Nephron (organoid): ENCODE data around the gene TRPM2.
"Not testable (repeated sequence)": the region's sequence is repeated elsewhere in the genome, so short reads cannot be mapped to it uniquely, and the experiment has no call there.

Experiments
- H3K27ac Mint-ChIP-seq, 3 experiments: 2 replicates each; pipeline ENCODE4 v1.8.0; 2020; ENCODE audit warnings: mixed read lengths in 3 of 3, mild to moderate bottlenecking in 2 of 3, moderate library complexity in 1 of 3
- H3K27me3 Mint-ChIP-seq: 2 replicates; pipeline ENCODE4 v1.8.0; 2021; ENCODE audit warnings: low read depth, mild to moderate bottlenecking, moderate library complexity, mixed read lengths
- H3K36me3 Mint-ChIP-seq: 2 replicates; pipeline ENCODE4 v1.8.0; 2020; ENCODE audit warnings: low read depth, mixed read lengths
- H3K4me1 Mint-ChIP-seq: 2 replicates; pipeline ENCODE4 v1.8.0; 2020; ENCODE audit warnings: mixed read lengths
- H3K4me3 Mint-ChIP-seq, 3 experiments: 2 replicates each; pipeline ENCODE4 v1.8.0; 2020; ENCODE audit warnings: mild to moderate bottlenecking in 3 of 3, mixed read lengths in 3 of 3, moderate library complexity in 2 of 3
- H3K9me3 Mint-ChIP-seq: 2 replicates; pipeline ENCODE4 v1.8.0; 2020; ENCODE audit warnings: mixed read lengths
- TF ChIP-seq, protein P1 (sequence below), 3 experiments: fragments of 200-600 bp; sonication (generic); IDR thresholded peaks; one replicate each; pipeline ENCODE4 v1.5.0; 2021; ENCODE audit warnings: antibody characterized with exemption in 3 of 3; ENCODE audit not compliant: unreplicated experiment in 3 of 3

TRPM2 gene

DNA sequence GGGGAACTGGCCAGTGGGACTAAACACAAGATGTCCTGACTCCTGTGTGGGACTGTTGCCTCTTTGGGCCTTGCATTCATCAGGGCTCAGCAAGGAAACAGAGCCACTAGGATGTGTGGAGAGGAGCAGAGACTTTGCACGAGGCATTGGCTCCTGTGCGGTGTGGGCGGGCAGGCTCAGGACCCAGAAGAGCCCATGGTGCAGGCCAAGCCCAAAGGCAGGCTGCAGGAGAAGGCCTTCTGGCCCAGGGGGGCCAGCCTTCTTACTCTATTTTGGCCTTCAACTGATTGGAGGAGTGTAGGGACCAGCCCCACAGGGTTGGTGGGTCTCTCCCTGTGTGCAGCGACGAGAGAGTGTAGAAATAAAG, 125.4 kb downstream of the TRPM2 start:
- no peak overlapping the region for H3K4me3 Mint-ChIP-seq

DNA sequence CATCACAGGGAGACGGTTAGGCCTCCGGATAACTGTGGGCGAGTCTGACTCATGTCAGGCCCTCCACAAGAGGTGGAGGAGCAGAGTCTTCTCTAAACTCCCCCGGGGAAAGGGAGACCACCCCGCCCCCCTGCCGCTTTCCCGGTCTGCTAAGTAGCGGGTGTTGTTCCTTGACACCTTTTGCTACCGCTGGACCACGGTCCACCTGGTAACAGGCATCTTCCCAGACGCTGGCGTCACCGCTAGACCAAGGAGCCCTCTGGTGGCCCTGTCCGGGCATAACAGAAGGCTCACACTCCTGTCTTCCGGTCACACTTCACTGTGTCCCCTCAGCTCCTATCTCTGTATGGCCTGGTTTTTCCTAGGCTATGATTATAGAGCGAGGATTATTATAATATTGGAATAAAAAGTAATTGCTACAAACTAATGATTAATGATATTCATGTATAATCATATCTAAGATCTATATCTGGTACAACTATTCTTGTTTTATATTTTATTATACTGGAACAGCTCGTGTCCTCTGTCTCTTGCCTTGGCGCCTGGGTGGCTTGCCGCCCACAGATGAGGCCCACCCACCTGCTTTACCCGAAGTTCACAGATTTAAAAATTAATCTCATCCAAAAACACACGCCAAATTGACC, 126.3 kb downstream of the TRPM2 start:
- H3K4me3 Mint-ChIP-seq, H3K27ac Mint-ChIP-seq, H3K9me3 Mint-ChIP-seq, H3K4me1 Mint-ChIP-seq, H3K36me3 Mint-ChIP-seq, H3K27me3 Mint-ChIP-seq: not testable (repeated sequence)
- TF ChIP-seq, protein P1, sequence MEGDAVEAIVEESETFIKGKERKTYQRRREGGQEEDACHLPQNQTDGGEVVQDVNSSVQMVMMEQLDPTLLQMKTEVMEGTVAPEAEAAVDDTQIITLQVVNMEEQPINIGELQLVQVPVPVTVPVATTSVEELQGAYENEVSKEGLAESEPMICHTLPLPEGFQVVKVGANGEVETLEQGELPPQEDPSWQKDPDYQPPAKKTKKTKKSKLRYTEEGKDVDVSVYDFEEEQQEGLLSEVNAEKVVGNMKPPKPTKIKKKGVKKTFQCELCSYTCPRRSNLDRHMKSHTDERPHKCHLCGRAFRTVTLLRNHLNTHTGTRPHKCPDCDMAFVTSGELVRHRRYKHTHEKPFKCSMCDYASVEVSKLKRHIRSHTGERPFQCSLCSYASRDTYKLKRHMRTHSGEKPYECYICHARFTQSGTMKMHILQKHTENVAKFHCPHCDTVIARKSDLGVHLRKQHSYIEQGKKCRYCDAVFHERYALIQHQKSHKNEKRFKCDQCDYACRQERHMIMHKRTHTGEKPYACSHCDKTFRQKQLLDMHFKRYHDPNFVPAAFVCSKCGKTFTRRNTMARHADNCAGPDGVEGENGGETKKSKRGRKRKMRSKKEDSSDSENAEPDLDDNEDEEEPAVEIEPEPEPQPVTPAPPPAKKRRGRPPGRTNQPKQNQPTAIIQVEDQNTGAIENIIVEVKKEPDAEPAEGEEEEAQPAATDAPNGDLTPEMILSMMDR (IDR thresholded peaks at IDR 0.05; ENCODE audit: unreplicated experiment in 3 of 3), result peak; percentile 59 to 67 (median 63)

More for the DNA sequence above, 125.4 kb downstream of the TRPM2 start:
- Mint-ChIP-seq H3K4me1 (no peaks in the 10 kb centered on the region), H3K9me3 (no peaks in the 10 kb centered on the region), H3K27ac (no peak overlapping the region), H3K36me3 (no peaks in the 10 kb centered on the region), H3K27me3 (peaks cover 5% of the 10 kb centered on the region)
- TF ChIP-seq, protein P1 (IDR thresholded peaks at IDR 0.05; ENCODE audit: unreplicated experiment in 3 of 3), result no peak

DNA sequence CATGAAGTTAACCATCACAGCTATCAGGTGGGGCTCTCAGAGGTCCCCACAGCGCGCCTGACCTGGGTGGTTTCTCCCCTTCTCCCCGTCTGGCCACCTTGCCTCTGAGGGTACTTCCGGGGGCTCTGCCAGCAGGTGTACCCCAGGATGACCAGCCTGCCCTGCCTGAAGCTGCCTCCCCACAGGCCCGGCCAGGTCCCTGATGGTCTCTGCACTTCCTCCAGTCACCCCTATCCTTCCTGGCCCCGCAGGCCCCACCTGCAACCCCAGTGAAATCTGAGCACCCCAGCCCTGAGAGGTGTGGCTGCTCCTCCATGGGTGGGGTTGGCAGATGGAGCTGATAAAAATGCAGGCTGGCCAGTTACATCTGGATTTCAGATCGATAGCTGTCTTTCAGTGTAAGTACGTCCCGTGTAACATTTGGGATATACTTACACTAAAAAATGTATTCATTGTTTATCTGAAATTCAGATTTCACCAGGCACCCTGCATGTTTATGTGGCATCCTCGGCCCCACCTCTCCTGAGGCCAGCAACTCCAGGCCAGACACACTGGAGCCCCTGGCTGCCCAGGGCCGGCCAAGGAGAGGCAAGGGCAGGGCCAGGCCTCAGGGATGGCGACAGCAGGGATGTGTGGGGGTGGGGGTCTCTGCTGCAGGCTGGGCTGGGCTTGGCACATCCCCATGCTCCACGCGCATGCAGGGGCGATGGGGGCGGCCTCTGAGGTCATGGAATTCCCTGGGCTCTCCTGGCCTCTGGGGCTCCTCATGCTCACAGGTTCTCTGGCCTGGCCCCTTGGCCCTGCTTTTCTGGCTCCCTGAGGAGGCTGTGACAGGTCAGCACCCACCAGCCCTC, 127.0 kb downstream of the TRPM2 start:
- Mint-ChIP-seq H3K27ac (no peak overlapping the region), H3K4me3 (no peak overlapping the region), H3K9me3 (peaks cover 3% of the 10 kb centered on the region), H3K27me3 (peaks cover 6% of the 10 kb centered on the region), H3K36me3 (no peaks in the 10 kb centered on the region), H3K4me1 (no peaks in the 10 kb centered on the region)
- TF ChIP-seq, protein P1 (IDR thresholded peaks at IDR 0.05; ENCODE audit: unreplicated experiment in 3 of 3), result no peak

DNA sequence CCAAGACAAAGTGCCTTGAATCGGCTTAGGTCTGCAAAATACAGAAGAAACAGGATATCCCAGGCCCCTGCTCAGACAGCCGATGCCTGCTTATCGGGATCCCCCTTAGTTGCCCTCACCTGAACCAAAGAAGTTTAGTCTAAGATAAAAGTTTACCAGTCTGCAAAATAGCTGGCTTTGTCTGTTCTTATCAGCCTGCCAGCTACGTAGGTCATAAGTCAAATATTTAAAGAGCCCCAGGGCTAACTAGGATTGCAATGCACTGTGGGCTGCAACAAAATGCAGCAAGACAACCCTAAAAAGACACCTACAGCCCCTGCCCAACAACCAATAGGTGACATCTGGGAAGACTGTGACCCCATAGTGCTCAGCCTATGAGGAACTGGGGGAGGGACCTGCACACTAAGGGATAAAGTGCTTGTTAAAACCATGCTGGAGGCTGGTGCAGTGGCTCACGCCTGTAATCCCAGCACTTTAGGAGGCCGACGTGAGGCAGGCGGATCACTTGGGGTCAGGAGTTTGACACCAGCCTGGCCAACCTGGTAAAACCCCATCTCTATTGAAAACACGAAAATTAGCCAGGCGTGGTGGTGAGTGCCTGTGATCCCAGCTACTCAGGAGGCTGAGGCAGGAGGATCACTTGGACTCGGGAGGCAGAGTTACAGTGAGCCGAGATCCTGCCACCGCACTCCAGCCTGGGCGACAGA, 129.3 kb downstream of the TRPM2 start:
- Mint-ChIP-seq H3K27me3 (peaks cover 6% of the 10 kb centered on the region), H3K27ac (no peak overlapping the region)

DNA sequence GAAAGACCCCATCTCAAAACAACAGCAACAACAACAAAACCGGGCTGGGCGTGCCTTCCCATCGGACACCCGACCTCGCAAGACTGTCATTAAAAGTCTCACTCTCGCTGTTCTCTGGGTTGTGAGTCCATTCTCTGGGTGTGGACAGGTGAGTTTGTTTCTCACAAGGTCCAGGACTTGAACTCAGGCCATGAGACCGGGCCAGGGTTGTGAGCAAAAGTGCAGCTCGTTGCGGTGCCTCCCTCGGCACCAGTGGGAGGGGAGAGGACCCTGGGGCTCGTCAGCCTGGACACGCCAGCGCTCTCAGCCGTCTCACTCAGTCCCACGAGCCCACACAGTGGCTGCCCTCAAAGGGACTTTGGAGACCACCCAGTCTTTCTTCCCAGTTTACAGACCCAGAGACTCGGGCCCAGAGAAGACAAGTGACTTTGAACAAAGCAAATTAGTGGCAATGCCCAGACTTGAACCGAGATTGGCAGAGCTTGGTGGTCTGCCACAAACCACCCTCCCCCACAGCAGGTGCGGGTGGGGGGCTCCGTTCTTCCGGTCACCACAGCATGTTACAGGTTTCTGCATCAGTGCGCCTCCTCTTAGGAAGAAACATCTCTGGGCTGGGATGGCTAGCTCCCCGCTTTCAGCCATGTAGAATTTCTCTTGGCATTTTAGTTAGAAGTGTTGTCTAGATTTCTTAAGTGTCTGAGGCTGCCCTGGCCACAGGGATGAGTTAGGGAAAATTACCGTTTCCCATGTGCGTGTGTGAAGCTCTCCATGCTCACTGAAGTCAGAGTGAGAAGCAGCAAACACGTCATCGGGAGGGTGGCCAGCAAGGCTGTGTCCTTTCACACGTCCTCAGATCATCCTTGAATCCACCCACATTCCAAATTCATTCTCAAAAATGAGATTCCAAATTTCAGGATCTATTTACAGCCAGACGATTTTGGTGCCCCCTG, 130.1 kb downstream of the TRPM2 start:
- H3K27ac Mint-ChIP-seq, result no peak overlapping the region
- no peaks in the 10 kb centered on the region for H3K36me3 Mint-ChIP-seq
- peaks cover 6% of the 10 kb centered on the region for H3K27me3 Mint-ChIP-seq
- TF ChIP-seq, protein P1 (IDR thresholded peaks at IDR 0.05; ENCODE audit: unreplicated experiment in 3 of 3), result no peak
- H3K4me1 Mint-ChIP-seq, result no peaks in the 10 kb centered on the region
- H3K4me3 Mint-ChIP-seq, result no peak overlapping the region
- peaks cover 9% of the 10 kb centered on the region for H3K9me3 Mint-ChIP-seq

More for the DNA sequence above, 129.3 kb downstream of the TRPM2 start:
- H3K4me3 Mint-ChIP-seq, result no peak overlapping the region
- peaks cover 7% of the 10 kb centered on the region for H3K9me3 Mint-ChIP-seq
- TF ChIP-seq, protein P1 (IDR thresholded peaks at IDR 0.05; ENCODE audit: unreplicated experiment in 3 of 3), result no peak
- H3K36me3 Mint-ChIP-seq, result no peaks in the 10 kb centered on the region
- H3K4me1 Mint-ChIP-seq, result no peaks in the 10 kb centered on the region
